HG02943 (cell line): ENCODE measurements around the gene KANSL1.
A peak's percentile ranks its signal among the peaks of the same experiment; 100 is the strongest.
"Not testable (repeated sequence)": the region's sequence is repeated elsewhere in the genome, so short reads cannot be mapped to it uniquely, and the experiment has no call there.

Source experiments
- ATAC-seq: cut with Tn5 transposase; IDR thresholded peaks from one replicate; pipeline ENCODE4 v1.9.1; 2021; ENCODE audit warnings: mild to moderate bottlenecking, low read depth, moderate library complexity; ENCODE audit not compliant: unreplicated experiment

The KANSL1 gene, protein sequence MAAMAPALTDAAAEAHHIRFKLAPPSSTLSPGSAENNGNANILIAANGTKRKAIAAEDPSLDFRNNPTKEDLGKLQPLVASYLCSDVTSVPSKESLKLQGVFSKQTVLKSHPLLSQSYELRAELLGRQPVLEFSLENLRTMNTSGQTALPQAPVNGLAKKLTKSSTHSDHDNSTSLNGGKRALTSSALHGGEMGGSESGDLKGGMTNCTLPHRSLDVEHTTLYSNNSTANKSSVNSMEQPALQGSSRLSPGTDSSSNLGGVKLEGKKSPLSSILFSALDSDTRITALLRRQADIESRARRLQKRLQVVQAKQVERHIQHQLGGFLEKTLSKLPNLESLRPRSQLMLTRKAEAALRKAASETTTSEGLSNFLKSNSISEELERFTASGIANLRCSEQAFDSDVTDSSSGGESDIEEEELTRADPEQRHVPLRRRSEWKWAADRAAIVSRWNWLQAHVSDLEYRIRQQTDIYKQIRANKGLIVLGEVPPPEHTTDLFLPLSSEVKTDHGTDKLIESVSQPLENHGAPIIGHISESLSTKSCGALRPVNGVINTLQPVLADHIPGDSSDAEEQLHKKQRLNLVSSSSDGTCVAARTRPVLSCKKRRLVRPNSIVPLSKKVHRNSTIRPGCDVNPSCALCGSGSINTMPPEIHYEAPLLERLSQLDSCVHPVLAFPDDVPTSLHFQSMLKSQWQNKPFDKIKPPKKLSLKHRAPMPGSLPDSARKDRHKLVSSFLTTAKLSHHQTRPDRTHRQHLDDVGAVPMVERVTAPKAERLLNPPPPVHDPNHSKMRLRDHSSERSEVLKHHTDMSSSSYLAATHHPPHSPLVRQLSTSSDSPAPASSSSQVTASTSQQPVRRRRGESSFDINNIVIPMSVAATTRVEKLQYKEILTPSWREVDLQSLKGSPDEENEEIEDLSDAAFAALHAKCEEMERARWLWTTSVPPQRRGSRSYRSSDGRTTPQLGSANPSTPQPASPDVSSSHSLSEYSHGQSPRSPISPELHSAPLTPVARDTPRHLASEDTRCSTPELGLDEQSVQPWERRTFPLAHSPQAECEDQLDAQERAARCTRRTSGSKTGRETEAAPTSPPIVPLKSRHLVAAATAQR (N-terminal part only)

DNA sequence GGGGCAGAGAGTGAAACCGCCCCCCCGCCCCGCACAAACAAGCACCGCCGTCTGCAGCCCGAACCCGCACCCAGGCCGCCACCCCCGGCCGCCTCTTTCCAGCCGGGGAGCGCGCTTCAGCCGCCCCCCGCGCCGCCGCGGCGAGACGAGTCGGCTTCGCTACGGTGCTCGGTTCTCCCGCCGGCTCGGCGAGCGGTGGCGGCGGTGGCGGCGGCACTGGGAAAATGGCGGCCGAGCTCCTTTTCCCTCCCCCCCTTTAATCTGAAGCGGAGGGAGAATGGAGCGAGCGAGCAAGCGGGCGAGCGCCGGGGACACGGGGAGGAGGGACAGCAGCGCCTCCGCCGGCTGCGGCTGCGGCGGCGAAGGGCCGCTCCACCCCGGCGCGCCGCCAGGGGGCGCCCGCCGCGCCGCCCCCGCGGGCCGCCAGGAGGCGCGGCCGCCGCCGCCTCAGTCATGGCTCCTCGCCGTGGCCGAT is at the start of gene KANSL1:
KANSL1 (minus strand) TSS at position 279 of the 475 bp plus-strand sequence. CDS start 21,286 bp downstream, outside the sequence.
- peak; percentile 59 for ATAC-seq

DNA sequence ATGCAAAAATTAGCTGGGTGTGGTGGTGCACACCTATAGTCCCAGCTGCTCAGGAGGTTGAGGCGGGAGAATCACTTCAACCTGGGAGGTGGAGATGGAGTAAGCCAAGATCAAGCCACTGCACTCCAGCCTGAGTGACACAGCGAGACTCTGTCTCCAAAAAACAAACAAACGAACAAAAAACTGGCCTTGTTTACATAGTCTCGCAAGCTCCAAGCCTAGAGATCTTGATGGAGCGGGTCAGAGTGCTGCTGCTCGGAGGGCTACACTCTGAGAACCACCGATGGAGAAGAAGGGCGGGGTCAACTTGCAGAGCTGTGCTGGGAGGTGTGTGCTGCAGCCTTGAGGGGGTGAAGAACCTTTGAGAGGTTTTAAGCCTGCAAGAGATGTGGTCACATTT is 38.1 kb upstream of the KANSL1 start:
- not testable (repeated sequence) for ATAC-seq

DNA sequence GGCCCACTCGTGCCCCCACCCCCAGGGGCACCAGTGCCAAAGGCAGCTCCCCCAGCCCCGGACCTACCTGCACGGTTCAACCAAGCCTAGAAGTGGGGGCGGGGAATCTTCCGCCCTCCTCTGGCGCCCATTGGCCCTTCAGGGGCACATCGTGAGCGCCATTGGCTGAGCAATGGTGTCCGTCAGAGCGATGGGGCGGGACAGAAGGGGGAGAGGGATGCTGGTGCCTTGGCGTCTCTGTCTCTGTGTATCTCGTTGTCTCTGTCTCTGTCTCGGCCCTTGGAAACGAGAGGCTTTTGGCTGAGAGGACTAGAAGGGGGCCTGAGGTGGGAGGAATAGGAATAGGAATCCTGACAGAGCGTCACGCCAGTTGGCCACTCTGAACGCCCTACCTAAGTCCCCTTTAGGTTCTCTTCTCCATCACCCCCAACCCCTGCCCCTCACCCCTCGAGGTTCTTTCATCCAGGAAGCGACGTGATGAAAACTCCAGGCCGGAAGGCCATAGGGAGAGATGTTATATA is 32.1 kb upstream of the KANSL1 start:
- ATAC-seq, result peak; percentile 93

DNA sequence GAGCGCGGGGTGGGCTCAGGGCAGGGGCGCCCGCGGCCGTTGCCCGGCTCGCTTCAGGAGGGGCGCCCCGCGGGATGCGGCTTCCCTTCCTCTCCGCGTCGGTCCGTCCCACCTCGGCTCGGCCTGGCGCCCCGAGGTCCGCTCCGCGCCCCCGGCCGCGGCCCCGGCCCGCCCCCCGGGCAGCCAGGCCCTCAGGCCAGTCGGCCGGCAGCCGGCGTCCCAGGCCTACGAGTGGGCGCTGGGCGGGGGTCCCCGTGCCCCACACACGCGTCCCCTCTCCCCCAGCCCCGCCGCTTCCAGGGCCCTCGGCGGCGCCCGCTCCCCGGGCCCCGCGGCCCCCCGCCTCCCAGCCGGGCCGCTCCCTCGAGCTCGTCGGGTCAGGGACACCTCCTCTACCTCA is 31.6 kb upstream of the KANSL1 start:
- ATAC-seq, result peak; percentile 43

DNA sequence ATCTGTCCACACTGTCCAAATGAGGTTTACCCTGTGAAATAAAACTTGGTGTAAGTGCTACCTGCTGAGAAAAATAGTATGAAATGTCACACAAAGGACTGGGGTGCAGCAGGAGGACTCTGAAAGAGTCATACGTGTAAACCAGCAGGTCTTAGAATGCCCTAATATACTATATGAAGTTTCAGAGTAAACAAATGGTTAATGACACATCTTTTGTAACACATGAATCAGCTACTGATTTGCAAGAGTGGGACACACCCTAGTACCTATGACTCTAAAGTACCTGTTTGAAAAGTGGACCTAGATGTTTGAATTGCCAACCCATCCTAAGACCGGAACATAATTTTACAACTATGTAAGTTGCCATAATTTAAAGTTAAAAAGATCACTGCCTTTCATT is 29.8 kb upstream of the KANSL1 start:
- not testable (repeated sequence) for ATAC-seq

DNA sequence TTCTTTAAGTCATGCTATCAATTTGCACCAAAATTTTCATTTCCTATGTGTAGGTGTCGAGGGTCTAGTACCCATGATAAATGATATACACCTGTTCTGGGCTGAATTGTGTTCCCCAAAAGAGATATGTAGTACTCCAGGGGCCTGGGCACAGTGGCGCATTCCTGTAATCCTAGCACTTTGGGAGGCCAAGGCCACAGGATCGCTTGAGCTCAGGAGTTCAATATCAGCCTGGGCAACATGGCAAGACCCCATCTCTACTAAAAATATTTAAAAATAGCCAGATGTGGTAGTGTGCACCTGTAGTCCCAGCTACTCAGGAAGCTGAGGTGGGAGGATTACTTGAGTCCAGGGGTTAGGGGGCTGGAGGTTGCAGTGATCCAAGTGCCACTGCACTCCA is 23.5 kb upstream of the KANSL1 start:
- ATAC-seq, result no peak

DNA sequence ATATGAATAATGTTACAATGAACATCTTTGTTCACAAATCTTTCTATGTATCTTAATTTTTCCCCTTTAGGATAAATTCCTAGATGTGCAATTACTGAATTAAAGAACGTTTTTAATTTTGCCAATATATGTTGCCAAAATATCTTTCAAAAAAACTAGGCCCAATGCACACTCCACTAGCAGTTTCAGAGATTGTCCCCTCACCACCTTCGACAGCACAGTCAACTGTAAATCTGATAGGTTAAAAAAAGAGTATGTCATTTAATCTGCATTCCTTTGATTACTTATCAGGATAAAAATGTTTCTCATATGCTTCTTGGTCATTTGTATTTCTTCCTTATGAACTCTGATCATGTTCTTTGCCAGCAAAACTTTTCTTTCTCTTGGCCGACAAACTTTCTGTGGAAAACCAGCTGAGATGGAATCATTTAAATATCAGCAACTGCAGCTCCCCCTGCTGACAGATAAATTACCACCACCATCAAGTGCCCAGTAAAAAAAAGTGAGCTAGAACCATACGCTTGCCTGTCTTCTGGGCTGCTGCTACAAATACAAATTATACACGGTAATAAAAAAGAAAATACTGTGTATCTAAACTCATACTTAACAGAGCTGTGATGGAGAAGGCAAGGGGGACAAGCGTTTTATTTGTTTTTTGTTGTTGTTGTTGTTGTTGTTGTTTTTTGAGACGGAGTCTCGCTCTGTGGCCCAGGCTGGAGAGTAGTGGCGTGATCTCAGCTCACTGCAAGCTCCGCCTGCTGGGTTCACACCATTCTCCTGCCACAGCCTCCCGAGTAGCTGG is 19.6 kb upstream of the KANSL1 start:
- ATAC-seq, result no peak

DNA sequence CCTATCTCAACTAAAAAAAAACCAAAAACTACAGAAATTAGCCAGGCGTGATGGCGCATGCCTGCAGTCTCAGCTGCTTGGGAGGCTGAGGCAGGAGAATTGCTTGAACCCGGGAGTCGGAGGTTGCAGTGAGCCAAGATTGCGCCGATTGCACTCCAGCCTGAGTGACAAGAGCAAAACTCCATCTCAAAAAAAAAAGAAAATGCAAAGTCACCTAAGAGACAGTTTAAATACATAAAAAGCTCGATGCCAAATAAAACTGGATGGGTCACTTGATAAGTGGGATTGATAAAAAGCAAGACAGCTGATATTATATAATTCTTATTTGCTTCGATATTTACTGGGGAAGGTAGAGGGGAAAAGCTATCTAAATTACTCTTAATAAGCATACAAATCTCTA is 15.8 kb upstream of the KANSL1 start:
- no peak for ATAC-seq

DNA sequence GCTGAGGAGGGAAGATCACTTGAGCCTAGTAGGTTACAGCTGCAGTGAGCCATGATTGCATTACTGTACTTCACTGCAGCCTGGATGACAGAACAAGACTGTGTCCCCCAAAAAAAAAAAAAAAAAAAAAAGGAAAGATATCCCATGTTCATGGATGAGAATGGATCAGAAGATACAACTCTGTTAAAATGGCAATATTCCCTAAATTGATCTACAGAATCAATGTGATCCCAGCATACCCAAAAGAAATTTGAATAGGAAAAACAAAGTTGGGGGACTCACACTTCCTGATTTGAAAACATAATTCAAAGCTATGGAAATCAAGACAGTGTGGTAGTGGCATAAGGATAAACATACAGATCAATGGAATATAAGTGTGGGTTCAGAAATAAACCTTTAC is 12.7 kb upstream of the KANSL1 start:
- no peak for ATAC-seq

DNA sequence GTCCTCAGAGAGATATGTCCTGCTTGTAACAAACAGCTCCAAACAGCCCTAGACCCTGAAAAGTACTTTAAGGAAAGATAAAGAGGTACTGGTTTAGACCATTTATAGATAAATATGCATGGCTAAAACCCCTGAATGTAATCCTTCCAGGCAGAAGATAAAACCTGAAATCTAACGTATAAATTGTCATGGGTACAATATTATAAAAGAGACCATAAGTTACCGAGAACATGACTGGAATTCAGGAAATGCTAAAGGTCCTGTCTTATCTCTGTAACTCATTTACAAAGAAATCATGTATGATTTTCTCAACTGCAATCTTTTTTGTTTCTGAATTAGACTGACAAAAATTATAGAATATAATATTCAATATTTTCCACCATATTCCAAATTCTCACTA is 9.2 kb upstream of the KANSL1 start:
- no peak for ATAC-seq

DNA sequence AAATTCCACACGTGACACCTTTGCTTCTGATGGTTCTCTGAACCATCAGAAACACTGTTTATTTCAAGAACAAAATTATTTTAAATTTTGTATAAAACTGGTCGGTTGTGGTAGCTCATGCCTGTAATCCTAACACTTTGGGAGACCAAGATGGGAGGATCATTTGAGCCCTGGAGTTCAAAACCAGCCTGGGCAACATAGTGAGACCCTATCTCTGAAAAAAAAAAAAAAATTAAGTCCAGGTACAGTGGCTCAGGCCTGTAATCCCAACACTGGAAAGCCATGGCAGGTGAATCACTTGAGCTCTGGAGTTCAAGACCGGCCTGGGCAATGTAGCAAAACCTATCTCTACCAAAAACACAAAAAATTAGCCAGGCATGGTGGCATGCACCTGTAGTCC is 8.3 kb upstream of the KANSL1 start:
- ATAC-seq, result no peak

DNA sequence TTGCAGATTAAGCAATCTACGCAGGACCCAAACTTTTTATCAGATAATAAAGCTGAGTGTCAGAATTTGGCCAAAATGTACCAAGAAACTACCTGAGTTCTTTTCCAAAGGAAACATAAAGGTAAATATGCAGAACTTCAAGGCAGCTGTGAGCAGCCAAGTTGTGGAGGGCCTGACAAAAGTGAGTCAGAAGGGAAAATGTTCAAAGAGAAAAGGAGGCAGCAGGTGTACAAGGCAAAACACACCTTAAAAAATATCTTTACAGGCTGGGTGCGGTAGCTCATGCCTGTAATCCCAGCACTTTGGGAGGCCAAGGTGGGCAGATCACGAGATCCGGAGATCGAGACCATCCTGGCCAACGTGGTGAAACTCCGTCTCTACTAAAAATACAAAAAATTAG is 7.0 kb upstream of the KANSL1 start:
- ATAC-seq, result no peak

DNA sequence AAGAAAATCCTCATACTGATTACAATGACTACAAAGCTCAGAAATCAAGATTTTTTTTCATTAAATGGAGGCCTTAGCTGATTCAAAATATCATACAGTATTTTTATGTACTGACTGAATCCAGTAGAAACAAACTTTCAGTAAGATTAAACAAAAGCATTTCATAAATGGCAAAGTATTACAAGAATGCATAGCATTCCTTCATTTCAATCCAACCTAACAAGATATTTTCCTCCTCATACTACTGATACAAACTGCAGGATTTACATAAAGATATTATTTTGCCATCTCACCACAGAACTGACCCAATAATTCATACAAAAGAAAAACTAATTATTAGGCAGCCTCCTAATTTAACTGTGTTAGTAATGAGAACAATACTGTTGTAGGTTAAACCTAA is 6.2 kb upstream of the KANSL1 start:
- no peak for ATAC-seq

DNA sequence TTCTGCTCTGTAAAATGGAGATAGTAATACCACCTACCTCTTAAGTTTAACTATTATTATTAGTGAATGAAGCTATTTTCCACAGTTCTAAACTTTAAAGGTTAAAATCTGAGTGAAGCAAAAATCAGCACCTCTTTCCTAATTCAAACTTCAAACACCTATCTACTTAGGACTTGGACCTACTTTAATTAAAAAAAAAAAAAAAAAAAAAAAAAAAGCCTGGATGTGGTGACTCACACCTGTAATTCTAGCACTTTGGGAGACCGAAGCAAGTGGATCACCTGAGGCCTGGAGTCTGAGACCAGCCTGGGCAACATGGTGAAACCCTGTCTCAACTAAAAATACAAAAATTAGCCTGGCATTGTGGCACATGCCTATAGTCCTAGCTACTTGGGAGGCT is 5.0 kb upstream of the KANSL1 start:
- ATAC-seq, result no peak

DNA sequence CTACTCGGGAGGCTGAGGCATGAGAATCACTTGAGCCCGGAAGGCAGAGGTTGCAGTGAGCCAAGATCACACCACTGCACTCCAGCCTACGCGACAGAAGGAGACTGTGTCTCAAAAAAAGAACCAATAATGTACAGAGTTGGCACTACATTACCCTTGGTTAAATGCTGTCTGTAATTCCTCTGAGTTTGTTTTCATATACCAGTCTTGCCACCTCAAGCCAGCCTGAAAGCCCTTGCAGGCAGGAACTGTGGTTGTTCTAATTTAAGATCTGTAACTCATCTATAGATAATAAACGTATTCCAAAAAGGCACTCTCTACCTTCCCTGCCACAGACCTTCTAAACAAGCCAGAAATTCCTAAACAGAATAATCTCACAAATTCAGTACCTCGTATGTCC is 4.3 kb upstream of the KANSL1 start:
- ATAC-seq, result no peak

DNA sequence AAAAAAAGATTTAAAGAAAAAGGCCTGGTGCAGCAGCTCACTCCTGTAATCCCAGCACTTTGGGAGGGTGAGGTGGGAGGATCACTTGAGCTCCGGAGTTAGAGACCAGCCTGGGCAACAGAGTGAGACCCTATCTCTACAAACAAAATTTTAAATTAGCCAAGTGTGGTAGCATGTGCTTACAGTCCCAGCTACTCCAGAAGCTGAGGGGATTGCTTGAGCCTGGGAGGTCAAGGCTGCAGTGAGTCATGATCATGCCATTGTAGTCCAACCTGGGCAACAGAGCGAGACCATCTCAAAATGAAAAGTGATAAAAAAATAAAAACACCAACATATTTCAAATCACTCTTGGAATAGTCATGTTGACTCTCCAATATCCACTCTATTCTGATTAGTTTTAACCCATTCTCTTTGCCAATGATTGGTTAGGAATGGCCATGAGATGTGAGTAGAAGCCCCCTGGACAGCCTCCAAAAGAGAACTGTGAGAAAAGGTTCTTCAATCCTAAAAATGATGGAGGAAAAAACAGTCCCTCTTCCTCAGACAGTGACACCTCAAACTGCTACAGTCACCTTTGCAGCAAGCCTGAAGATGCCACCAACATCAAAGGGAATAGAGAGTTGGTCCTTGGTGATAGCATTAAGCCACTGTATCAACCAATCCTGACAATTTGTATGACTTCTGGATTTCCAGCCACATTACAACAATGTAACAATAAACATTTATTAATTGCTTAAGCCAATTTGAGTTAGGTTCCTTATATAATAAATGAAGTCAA is 2.9 kb upstream of the KANSL1 start:
- no peak for ATAC-seq

DNA sequence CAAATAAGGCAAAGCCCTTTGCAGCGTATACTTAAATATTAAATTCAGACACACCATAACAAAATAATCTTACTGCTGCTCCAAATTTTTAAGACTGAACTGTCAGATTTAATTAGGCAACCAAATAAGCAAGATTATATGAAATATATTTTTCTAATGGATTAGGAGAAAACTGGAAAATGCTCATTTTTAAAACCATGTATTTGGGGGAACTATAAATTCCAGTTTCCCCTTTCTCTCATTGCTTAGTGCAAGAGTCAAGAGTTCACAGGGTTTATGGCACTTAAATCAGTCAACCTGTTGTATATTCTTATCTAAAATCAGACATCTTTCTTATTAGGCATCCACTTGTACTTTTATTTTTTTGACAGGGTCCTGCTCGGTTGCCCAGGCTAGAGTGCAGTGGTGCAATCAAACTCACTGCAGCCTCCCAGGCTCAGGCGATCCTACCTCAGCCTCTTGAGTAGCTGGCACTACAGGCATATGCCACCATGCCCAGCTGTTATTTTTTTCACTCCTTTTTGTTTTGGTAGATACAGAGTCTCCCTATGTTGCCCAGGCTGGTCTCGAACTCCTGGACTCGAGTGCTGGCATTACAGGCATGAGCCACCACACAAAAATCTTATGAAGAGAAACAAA is 2.1 kb upstream of the KANSL1 start:
- no peak for ATAC-seq

DNA sequence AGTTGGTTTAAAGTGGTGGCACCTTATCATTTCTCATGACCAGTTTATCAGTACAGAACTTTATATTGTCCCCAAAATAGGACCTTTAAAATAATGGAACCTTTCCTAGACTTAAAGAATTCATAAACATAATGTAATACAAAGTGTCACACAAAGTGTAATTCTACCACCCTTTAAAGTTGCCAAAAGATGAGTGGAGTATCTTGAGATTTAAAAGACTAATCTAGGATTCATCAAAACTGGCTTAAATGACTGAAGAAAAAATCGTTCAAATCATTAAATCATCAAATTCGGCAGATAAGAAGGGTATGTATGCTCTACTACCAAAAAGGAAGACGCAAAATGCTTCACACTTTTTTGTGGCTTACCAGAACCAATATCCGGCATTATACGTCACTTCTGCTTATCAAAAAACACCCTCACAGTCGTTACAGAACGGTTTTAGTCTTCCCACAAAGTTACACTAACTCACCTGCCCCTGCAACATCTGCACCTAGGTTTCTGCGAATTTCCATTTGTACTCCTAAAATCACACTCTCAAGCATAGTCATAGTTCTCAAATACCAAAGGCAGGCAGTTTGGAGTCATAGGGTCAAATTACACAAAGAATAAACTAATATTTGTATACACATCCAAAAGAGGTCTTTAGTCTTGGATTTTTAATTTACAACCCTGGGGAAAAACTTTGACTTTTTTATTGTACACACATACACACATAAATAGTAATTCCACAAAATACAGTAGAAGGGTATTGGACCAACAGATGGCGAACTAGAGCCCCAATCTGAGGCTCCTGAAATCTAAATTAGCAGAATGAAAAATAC is 1.4 kb upstream of the KANSL1 start:
- ATAC-seq, result no peak
